HG03025 (cell line): ENCODE data around the gene OOSP4B.
"Not testable (repeated sequence)": the region's sequence is repeated elsewhere in the genome, so short reads cannot be mapped to it uniquely, and the experiment has no call there.

Experiments
- ATAC-seq: cut with Tn5 transposase; IDR thresholded peaks from one replicate; pipeline ENCODE4 v1.9.1; 2021; ENCODE audit warnings: mild to moderate bottlenecking, moderate library complexity; ENCODE audit not compliant: unreplicated experiment, low FRiP score

OOSP4B gene

DNA sequence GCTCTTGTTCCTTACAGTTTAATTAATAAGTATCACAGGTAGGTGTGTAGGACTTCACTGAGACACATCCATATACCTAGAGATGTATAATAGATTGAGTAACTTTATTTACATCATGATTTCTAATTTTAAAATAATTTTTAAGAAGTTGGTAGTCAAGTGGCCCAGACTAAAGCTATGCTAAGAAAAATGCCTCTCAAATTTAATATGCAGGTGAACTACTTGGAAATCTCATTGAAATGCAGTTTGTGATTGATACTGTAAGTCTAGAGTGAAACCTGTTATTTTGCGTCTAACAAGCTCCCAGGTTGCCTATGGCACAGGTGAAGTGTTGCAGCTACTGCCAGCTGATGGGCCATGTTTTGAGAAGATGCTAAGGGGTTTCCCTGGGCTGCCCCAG is at the start of gene OOSP4B:
Gene OOSP4B (plus strand): TSS at position 301 of the 400 bp plus-strand sequence.
- ATAC-seq, result no peak

GRCh38 chr11:59967677-59968394 is 49.1 kb upstream of the OOSP4B start:
- no peak for ATAC-seq

DNA sequence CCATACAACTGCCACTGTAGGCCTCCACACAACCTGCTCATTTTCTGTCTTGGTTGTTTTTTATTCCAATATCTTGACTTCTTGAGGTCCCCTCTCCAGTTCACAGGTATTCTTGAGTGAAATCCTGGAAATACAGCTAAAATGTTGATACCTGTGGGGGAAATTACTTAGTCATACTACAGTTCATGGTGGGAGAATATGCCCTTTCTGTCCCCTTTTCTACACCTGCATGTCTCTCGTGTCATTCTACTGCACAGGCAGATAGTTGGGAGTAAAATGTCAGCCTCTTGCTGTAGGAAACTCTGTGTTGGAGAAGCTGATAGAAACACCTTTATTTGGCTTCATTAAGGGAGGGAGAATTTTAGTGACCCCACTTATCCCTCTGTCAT is 48.6 kb upstream of the OOSP4B start:
- no peak for ATAC-seq

GRCh38 chr11:59973097-59973496 is 43.9 kb upstream of the OOSP4B start:
- no peak for ATAC-seq

- ATAC-seq, result no peak
Measured at GRCh38 chr11:59981106-59981770, 35.7 kb upstream of the OOSP4B start.

DNA sequence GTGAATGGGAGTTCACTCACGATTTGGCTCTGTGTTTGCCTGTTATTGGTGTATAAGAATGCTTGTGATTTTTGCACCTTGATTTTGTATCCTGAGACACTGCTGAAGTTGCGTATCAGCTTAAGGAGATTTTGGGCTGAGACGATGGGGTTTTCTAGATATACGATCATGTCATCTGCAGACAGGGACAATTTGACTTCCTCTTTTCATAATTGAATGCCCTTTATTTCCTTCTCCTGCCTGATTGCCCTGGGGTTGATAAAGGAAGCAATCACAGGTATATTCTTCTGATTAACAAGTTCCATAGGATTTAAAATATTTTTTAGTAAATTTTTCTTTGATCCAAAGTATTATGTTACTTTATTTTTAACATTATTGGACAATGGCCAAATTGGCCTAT is 34.9 kb upstream of the OOSP4B start:
- ATAC-seq, result not testable (repeated sequence)

- no peak for ATAC-seq
Measured at GRCh38 chr11:59983212-59983611, 33.8 kb upstream of the OOSP4B start.

- no peak for ATAC-seq
Measured at GRCh38 chr11:59984368-59984767, 32.6 kb upstream of the OOSP4B start.

GRCh38 chr11:59990421-59990820 is 26.6 kb upstream of the OOSP4B start:
- ATAC-seq, result no peak

DNA sequence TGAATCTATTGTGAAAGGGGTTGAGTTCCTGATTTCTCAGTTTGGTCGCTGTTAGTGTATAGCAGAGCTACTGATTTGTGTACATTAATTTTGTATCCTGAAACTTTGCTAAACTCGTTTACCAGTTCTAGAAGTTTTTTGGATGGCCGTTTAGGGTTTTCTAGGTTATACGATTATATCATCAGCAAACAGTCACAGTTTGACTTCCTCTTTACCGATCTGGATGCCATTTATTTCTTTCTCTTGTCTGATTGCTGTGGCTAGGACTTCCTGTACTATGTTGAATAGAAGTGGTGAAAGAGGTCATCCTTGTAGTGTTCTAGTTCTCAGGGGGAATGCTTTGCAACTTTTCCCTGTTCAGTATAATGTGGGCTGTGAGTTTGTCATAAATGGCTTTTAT is 24.6 kb upstream of the OOSP4B start:
- no peak for ATAC-seq

- ATAC-seq, result no peak
Measured at GRCh38 chr11:59997800-59998199, 19.2 kb upstream of the OOSP4B start.

- ATAC-seq, result no peak
Measured at GRCh38 chr11:59999691-60000090, 17.3 kb upstream of the OOSP4B start.

DNA sequence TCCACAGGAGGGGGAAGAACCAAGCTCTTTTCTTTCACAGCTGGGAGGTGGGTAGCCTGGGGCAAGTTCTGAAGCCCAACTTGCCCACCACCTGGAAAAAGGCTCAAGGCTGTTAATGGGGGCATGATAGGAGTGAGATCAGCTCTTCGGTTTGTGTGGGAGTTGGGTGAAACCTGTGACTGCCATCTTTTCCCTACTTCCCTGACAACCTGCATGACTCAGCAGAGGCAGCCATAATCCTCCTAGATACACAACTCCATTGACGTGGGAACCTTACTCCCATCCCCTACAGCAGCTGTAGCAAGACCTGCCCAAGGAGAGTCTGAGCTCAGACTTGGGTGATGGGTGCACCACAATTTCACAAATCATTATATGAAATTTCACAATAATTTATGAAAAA is 13.3 kb upstream of the OOSP4B start:
- no peak for ATAC-seq

DNA sequence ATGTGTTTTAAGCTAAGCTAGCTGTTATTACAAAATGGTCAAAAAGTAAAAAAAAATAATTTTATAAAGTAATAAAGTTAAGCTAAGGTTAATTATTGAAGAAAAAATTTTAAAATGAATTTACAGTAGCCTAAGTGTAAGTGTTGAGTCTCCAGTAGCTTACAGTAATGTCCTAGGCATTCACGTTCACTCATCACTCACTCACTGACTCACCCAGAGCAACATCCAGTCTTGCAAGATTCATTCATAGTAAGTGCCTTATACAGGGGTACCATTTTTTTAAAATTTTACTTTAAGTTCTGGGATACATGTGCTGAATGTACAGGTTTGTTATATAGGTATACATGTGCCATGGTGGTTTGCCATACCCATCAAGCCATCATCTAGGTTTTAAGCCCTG is 11.6 kb upstream of the OOSP4B start:
- no peak for ATAC-seq

DNA sequence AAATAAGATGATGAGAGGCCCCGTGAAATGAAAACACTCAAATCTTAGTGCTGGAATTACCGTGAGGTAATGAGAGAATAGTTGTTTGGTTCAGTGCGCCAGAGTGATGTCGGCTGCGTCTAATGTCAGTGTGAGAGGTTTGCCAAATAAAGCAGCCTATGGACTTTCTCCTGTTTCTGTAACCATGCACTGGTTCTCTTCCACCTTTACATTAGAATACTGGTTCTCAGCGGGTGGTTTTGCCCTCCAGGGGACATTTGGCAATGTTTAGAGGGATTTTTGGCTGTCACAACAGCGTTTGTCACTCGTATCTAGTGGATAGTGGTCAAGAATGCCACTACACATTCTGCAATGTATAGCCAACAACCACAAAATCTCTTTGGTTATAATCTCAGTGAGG is 1.1 kb downstream of the OOSP4B start:
- ATAC-seq, result no peak

DNA sequence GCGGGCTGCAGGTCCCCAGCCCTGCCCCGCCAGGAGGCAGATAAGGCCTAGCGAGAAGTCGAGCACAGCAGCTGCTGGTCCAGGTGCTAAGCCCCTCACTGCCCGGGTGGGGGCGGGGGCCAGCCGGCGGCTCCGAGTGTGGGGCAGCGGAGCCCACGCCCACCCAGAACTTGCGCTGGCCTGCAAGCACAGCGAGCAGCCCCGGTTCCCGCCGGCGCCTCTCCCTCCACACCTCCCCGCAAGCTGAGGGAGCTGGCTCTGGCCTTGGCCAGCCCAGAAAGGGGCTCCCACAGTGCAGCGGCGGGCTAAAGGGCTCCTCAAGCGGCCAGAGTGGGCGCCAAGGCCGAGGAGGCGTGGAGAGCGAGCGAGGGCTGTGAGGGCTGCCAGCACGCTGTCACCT is 3.4 kb downstream of the OOSP4B start:
- ATAC-seq, result not testable (repeated sequence)

- no peak for ATAC-seq
Measured at GRCh38 chr11:60029015-60029632, 12.1 kb downstream of the OOSP4B start.

DNA sequence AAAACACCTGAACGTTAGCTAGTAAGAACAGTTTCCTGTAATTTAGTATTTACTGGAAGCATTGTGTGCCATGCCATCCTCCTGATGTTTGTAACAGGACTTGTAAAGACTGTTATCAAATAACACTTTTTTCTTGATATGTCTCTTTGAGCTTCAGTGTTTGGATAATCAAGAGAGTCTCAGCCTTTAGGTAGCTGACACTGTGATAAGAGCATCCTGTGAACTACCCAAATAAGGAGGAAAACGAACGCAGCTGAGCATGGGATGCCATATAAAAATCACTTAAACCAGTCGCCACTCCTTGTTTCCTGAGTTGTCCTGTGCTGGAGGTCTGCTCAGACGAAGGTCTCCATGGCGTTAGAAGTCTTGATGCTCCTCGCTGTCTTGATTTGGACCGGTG is 23.1 kb downstream of the OOSP4B start, which contains the start of gene OOSP2:
Gene OOSP2 (plus strand): TSS at position 301 of the 400 bp plus-strand sequence. CDS start 51 bp downstream, at position 352.
- ATAC-seq, result no peak

GRCh38 chr11:60050422-60050821 is 33.4 kb downstream of the OOSP4B start:
- ATAC-seq, result not testable (repeated sequence)

DNA sequence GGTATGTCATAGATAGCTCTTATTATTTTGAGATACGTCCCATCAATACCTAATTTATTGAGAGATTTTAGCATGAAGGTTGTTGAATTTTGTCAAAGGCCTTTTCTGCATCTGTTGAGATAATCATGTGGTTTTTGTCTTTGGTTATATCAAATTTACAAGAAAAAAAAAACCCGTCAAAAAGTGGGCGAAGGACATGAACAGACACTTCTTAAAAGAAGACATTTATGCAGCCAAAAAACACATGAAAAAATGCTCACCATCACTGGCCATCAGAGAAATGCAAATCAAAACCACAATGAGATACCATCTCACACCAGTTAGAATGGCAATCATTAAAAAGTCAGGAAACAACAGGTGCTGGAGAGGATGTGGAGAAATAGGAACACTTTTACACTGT is 33.9 kb downstream of the OOSP4B start:
- not testable (repeated sequence) for ATAC-seq

GRCh38 chr11:60056349-60056969 is 39.5 kb downstream of the OOSP4B start, which contains the start of gene MS4A3:
TSS of gene MS4A3 (plus strand) at chr11:60056665. CDS start at chr11:60061161, 4,496 bp downstream.
- no peak for ATAC-seq
